Activated naive CD4-positive, alpha-beta T cell treated with anti-CD3 and anti-CD28 coated beads, Interleukin-2, amount 50 U/mL, for 72 hours (primary cell): ENCODE measurements around the gene ULK4. TPM values are rescaled to one million over a fixed set of nuclear protein-coding genes. Genes with fewer than 3 reads are reported as not detected.

ENCODE experiments used
- ATAC-seq, 2 donors: fragments of 150-1000 bp; cut with Tn5 transposase; 2 replicates each; pipeline ENCODE4 v1.10.0; 2021; ENCODE audit warnings: mild to moderate bottlenecking in 2 of 2, moderate library complexity in 2 of 2
- DNase-seq, 2 donors: peaks; one replicate each; pipeline ENCODE4 v3.0.0; 2021 to 2022; ENCODE audit warnings: low spot score in 2 of 2
- H3K27ac Mint-ChIP-seq, 2 donors: one replicate each; pipeline ENCODE4 v1.8.0; 2022; ENCODE audit warnings: mild to moderate bottlenecking in 2 of 2, mixed read lengths in 2 of 2
- H3K36me3 Mint-ChIP-seq, 2 donors: one replicate each; pipeline ENCODE4 v1.8.0; 2022; ENCODE audit warnings: mixed read lengths in 2 of 2
- H3K9me3 Mint-ChIP-seq, 2 donors: one replicate each; pipeline ENCODE4 v1.8.0; 2022; ENCODE audit warnings: mixed read lengths in 2 of 2
- total RNA-seq, 2 donors: library from RNA; stranded (reverse); gene quantifications; one replicate each; pipeline ENCODE4 v1.2.3, GENCODE V29; 2022

ULK4 gene
- total RNA-seq, 2 donors from 2014 or later: 8.1 to 8.9 TPM

DNA sequence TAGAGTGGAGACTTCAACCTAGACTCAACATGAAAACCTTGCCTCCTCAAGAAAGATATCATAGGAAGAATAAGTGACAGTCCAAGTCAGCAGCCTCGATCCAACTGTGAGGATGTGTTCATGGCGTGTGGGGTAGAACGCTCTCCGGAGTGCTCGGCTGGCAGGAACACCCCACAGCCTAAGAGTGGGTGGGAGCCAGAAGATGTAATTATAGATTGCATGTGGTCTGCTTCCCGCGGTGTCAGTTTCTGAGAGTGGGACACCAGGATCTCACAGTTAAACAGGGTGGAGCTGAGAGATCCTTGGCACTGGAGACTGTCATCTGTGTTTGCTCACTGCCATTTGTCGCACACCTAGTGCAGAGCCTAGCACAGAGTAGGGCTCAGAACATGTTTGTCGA, 604.6 kb downstream of the ULK4 start:
- no peak overlapping the region for H3K27ac Mint-ChIP-seq
- no peak for ATAC-seq
- DNase-seq: no peak
- H3K36me3 Mint-ChIP-seq: no peaks in the 10 kb centered on the region
- H3K9me3 Mint-ChIP-seq: no peaks in the 10 kb centered on the region

DNA sequence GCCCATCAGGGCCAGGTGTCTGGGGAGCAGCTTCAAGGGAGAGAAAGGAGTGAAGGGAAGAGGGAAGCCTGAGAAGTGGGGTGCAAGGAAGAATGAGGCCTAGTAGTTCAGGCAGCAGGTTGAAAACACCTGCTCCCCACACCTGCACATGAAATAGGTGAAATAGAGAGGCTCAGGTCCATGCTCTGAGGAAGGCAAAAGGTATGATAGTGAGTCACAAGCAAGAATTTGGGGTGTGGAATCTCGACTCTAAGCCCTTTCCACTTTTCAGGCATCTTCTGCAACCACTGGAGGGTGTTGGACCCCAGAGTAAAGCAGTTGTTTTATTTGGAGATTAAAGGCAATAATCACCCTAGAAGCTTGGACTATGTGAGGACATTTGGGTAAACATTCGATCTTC, 605.1 kb downstream of the ULK4 start:
- no peak for ATAC-seq
- H3K9me3 Mint-ChIP-seq: no peaks in the 10 kb centered on the region

DNA sequence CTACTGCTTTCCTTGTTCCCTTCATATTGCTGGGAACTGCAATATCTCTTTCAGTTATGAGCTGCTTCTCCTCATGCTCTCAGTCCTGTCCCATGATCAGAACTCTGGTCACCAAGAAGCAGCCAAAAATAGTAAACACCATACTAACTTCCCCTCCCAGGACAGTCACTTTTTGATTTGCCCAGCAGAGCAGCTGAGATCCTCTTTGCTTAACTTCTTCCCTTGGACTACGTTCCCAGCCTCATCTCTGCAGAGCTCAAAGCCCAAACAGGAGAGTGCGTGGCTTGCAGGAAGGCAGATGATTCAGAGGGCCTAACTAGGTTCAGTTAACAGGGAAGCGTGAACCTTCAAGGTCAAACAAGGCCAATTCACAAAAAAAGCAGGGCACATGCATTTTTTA, 609.4 kb downstream of the ULK4 start:
- ATAC-seq (no peak), DNase-seq (no peak)
- Mint-ChIP-seq H3K9me3 (no peaks in the 10 kb centered on the region), H3K27ac (peak overlapping the region in 1 of 2 donors; percentile 25), H3K36me3 (no peaks in the 10 kb centered on the region)

More for the DNA sequence above, 605.1 kb downstream of the ULK4 start:
- Mint-ChIP-seq H3K27ac (no peak overlapping the region), H3K36me3 (no peaks in the 10 kb centered on the region)
- no peak for DNase-seq

DNA sequence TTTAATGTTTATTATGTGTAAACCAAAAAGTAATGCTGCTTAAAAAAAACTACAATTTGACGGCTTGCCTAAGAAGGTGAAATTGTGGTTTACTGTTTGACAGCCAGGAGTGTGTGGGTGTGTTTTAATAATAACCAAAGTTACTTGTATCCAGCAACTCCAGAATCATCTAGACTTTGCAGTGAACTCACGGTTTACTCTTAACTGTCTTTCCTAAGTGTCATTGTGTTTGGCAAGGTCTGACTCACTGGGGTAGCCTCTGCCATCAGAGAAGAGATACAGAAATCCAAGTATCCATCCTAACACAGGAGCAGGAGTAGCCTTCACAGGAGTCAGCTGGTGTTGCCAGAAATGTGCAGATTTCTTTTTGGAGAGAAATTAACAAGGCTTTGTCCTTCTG, 611.5 kb downstream of the ULK4 start:
- no peak for DNase-seq
- H3K27ac Mint-ChIP-seq: no peak overlapping the region
- H3K36me3 Mint-ChIP-seq: peaks cover 0 to 2% of the 10 kb centered on the region in 2 donors
- ATAC-seq: peak in 1 of 2 donors; percentile 71
- peaks cover under 1 to 4% of the 10 kb centered on the region in 2 donors for H3K9me3 Mint-ChIP-seq

DNA sequence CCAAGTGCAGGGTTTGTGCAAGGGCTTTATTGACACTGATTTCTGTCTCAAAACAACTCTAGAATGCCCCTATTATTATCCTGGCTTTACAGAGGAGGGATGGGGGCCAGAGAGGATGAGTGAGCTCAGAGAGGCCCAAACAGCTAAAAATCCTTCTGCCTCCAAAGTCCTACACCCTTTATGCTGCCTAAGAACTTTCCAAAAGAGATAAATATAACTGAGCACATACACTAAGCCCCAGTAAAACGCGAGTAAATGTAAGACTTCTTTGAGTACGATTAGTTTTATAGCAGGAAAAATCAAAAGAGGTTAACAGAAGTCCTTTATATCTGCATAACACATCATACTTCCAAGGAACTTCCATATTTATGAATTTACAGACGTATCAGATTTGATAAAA, 613.5 kb downstream of the ULK4 start:
- Mint-ChIP-seq H3K27ac (no peak overlapping the region), H3K9me3 (peaks cover 7 to 14% of the 10 kb centered on the region in 2 donors), H3K36me3 (peaks cover 5 to 7% of the 10 kb centered on the region in 2 donors)
- ATAC-seq (no peak), DNase-seq (no peak)

DNA sequence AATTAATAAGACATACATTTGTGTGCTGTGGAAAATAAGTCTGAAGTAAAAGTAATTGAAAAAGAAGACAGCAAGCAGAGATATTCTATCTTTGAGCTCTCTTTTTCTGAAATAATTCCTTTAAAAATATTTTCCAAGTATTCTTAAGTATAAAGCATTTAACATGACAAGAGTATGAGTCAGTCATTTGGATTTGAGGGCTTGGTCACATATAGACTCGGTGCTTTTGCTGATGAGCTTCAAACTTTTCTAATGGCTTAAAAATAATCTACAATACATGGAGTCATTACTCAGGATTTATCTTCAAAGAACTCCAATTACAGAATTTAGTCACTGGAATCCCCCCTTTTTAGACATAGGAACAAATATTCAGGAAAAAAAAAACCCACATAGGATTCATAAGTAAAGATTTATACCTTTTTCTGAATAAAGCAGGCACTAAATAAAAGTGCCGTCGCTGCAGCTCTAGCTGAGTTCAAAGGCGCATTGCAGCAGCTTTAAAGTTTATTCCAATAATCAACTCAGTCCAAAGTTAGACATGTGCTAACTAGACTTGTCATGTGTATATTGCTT, 615.1 kb downstream of the ULK4 start:
- peaks cover 7 to 14% of the 10 kb centered on the region in 2 donors for H3K9me3 Mint-ChIP-seq
- no peak overlapping the region for H3K27ac Mint-ChIP-seq
- DNase-seq (no peak), ATAC-seq (no peak)
- H3K36me3 Mint-ChIP-seq: peaks cover 7 to 12% of the 10 kb centered on the region in 2 donors

DNA sequence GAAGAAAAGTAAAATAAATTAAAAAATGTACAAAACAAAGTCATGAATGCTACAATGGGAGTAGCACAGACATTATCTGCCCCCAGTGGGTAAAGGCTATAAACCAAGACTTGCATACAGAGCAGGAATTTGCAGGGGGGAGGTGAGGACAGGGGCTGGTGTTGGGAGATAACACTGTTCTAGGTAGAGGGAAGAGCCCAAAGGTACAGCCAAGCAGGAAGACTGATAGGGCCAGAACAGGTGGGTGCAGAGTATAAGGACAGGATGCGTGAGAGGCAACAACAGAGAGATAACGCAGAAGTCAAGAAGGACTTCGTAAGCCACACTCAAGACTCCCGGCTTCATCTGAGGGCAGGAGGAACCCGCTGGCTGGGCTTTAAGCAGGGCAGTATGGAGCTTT, 616.1 kb downstream of the ULK4 start:
- H3K9me3 Mint-ChIP-seq: peaks cover 7 to 14% of the 10 kb centered on the region in 2 donors

DNA sequence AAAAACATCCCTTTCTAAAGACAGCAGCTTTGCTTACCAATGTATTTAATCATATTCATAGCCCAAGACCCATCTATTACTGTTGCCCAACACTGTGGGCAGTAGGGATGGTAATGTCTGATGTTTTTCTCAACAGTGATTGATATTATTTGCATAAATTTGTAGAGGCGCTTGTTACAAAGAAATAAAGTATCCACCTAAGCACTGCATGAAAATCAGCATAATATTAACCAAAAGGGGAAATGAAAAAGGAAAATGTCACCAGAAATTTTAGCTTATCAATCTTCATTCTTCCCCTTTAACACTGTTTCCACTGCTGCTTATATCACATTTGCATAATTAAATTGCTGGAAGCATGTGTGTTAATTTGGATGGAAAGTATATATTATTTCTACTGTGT, 622.1 kb downstream of the ULK4 start:
- no peak for DNase-seq

More for the DNA sequence above, 616.1 kb downstream of the ULK4 start:
- H3K36me3 Mint-ChIP-seq: peaks cover 7 to 12% of the 10 kb centered on the region in 2 donors
- ATAC-seq: no peak
- H3K27ac Mint-ChIP-seq: no peak overlapping the region
- DNase-seq: no peak

DNA sequence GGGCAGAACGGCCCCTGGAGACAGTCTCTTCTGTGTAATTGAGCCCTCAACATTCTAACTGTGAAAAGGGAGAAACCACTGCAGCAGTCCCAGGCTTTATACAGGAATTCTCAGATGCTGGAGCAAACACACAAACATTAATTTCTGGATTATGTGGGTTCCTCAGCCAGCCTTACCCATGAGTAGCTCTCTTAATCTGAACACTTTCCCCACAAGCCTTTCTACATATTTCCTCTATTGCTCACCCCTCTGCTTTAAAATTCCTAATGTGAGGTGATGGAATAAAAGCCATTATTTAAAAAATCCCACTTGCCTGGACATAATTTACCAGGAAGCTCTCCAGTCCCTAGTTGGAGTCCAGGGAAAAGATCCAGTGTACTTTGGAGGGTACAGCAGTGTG, 623.6 kb downstream of the ULK4 start:
- H3K27ac Mint-ChIP-seq: no peak overlapping the region
- ATAC-seq: no peak
- DNase-seq: no peak
- no peaks in the 10 kb centered on the region for H3K9me3 Mint-ChIP-seq
- peaks cover 0 to 8% of the 10 kb centered on the region in 2 donors for H3K36me3 Mint-ChIP-seq

More for the DNA sequence above, 622.1 kb downstream of the ULK4 start:
- Mint-ChIP-seq H3K9me3 (peaks cover 0 to 8% of the 10 kb centered on the region in 2 donors), H3K27ac (no peak overlapping the region), H3K36me3 (peaks cover 7 to 8% of the 10 kb centered on the region in 2 donors)
- no peak for ATAC-seq

DNA sequence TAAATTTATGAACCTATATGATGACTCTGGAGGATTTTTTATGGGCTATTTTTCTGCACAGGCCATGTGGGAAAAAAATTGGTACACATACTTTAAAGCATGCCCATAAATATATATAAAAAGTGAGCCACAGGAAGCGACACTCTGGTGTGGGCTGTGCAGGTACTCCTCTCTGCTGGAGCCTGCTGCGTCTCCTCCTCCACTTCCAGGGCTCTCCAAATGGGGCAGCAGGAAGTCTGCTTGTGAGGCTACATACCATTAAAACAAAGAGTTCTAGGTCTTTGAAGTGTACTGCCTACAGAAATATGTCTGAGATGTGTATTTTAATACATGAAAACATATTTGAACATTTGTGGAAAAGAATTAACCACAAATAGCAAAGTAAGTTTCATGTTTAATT, 627.5 kb downstream of the ULK4 start:
- no peak for DNase-seq

DNA sequence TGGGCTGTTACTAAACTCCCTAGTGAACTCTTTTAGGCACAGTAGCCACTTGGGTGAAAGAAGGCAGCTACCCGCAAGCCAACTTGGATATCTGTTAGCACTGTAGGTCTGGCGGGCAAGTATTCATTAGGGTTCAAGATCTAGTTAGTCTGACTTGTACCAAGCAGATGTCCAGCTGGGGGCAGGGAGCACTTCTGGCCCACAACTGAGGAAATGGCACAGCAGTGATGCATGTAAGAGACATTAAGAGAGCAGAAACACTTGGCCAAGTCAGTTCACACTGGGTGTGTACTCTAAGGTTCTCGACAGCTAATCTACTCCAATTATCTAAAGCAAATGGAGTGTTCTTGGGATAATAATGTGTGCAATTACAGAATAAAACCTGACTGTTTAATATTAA, 630.9 kb downstream of the ULK4 start:
- ATAC-seq (no peak), DNase-seq (no peak)
- Mint-ChIP-seq H3K9me3 (no peaks in the 10 kb centered on the region), H3K36me3 (no peaks in the 10 kb centered on the region), H3K27ac (no peak overlapping the region)

More for the DNA sequence above, 627.5 kb downstream of the ULK4 start:
- Mint-ChIP-seq H3K36me3 (no peaks in the 10 kb centered on the region), H3K27ac (no peak overlapping the region), H3K9me3 (no peaks in the 10 kb centered on the region)
- ATAC-seq: no peak

DNA sequence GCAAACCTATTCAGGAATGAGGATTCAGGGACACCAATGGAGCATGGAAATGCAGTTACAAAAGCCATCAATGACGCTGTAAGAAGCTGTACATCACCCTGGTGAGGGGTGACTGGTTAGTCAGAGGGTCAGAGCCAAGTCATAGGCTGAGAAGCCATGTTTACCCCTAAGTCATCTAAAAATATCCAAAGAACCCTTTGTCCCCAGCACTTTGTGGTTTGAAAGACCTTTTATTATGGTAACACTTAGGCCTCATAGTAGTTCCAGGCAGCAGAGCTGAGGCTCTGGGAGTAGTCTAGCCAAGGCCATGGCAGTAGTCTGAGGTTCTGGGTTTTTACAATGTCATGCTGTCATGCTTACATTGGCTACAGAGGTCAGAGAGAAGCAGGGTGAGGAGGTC, 631.4 kb downstream of the ULK4 start:
- Mint-ChIP-seq H3K9me3 (no peaks in the 10 kb centered on the region), H3K36me3 (no peaks in the 10 kb centered on the region), H3K27ac (no peak overlapping the region)
- no peak for ATAC-seq
- DNase-seq: no peak

DNA sequence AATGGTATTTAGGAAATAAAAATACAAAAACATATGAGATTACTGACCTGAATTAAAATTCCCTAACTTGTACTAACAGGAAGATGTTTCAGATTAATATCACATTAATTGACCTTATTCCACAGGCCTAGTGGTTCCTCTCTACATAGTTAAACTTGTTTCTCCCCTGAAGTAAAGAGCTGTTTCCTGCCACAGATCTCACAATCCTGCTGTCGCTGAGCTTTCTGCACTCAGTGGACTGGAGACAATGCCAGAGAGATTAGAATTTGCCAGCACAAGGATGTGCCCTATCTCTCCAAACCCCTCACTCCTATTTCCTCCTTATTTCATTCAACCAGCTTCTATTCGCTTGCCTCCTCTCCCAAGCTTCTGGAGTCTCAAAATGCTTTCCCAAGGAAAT, 632.0 kb downstream of the ULK4 start:
- Mint-ChIP-seq H3K27ac (no peak overlapping the region), H3K9me3 (no peaks in the 10 kb centered on the region), H3K36me3 (no peaks in the 10 kb centered on the region)
- DNase-seq (no peak), ATAC-seq (no peak)

DNA sequence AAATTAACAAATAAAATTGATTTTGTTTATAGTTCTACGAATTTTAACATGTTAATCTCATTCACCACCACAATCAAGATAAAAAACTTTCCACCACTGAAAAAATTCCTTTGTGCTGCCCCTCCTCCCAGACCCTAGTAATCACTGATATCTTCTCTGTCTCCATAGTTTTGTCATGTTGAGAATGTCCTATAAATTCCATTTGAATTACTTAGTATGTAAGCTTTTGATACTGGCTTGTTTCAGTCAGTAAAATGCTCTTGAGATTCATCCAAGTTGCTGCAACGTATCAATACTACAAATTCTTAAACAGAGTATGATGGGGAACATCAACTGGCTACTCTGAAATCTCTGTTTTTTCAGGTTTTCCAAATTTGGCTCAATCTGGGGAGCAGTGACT, 633.0 kb downstream of the ULK4 start:
- DNase-seq (no peak), ATAC-seq (no peak)
- H3K9me3 Mint-ChIP-seq: no peaks in the 10 kb centered on the region
- H3K27ac Mint-ChIP-seq: no peak overlapping the region
- H3K36me3 Mint-ChIP-seq: no peaks in the 10 kb centered on the region

DNA sequence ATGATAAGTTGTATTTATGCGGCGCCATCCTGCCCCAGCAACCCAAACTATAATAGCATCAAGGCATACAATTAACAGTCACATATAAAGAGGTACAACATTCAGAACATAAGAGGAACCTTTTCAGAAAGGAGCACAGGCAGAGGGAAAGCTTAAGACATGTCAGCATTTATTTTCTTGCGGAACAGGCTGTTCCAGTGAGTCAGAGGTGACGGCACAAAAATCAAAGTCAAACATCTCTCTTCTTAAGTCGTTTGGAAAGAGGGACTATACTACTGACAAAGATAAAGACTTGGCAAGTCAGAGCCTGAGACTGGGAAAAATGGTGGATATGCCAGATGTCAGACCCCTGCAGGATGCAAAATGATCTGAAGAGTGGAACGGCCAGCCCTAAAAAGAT, 634.2 kb downstream of the ULK4 start:
- no peak overlapping the region for H3K27ac Mint-ChIP-seq
- no peak for DNase-seq

DNA sequence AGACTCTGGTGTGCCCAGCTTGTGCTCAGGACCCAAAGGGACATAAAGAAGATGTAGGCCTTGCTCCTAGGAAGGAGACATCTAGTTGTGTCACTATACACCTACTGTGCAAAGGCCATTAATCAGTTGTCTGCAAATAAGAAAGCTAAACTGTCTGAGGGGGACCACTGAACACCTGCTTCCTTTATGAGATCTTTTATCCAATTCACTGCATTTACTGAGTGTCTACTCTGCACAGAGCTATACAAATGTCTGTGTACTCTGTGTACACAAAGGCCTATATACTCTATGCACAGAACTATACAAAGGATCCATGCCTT, 637.8 kb downstream of the ULK4 start:
- H3K36me3 Mint-ChIP-seq: no peaks in the 10 kb centered on the region
- ATAC-seq (no peak), DNase-seq (no peak)
- no peak overlapping the region for H3K27ac Mint-ChIP-seq
- no peaks in the 10 kb centered on the region for H3K9me3 Mint-ChIP-seq

More for the DNA sequence above, 634.2 kb downstream of the ULK4 start:
- no peaks in the 10 kb centered on the region for H3K9me3 Mint-ChIP-seq
- ATAC-seq: no peak
- no peaks in the 10 kb centered on the region for H3K36me3 Mint-ChIP-seq

DNA sequence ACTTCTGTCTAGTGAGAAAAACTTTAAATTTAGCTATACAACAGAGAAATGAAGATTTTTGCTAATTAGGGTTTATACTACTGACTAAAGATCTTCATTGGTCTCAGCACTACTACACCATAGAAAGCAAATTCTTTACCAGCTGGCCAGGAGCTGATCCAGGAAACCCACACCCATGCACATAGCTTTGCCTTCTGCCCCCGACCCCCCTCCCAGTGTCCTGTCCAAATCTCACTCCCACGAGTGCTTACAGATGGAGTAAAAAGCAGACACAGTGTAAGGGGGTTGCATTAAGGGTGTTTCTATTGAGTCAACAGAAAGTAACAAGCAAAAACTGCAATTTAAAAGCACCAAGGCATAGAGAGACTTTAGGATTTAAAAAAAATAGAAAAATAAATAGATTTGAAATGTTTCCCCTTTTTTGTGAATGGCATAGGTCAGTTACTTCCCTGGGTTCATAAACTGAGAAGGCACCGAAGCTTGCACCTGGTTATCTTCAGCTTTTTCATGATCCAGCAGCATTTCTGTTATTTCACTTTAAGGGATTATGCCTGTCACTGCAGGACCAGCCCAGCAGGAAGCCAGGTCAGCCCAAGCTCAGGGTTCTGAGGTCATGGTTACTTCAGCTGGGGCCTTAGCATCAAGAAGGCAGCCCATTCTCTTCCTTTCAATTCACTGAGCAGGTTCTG, 638.3 kb downstream of the ULK4 start:
- DNase-seq: no peak
- ATAC-seq: no peak
- H3K9me3 Mint-ChIP-seq: no peaks in the 10 kb centered on the region
- no peaks in the 10 kb centered on the region for H3K36me3 Mint-ChIP-seq
- H3K27ac Mint-ChIP-seq: no peak overlapping the region

DNA sequence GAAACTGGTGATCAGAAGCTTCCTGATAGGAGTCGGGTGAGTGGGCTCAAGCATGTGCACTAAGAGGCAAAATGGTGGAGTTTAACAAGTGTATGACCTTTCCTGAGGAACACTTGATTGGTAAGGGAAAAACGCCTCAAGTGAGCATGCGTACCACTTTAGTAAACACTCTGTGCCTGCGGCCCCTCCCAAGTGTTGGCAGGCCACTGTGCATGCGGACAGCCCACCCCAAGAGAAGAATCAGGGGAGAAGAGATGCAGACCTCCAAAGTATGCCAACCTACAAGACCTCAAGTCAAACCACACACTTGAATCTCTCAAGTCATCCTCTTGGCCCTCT, 640.3 kb downstream of the ULK4 start:
- H3K27ac Mint-ChIP-seq: no peak overlapping the region
- DNase-seq (no peak), ATAC-seq (no peak)
- H3K36me3 Mint-ChIP-seq: no peaks in the 10 kb centered on the region
- H3K9me3 Mint-ChIP-seq: no peaks in the 10 kb centered on the region
